Neuronal stem cell (in vitro differentiated cells): ENCODE data around the gene HHIP.

Source experiments
- DNase-seq: peaks from one replicate; pipeline ENCODE4 v3.0.0-alpha.2; 2013; ENCODE audit warnings: low spot score
- H2AFZ ChIP-seq: one replicate; pipeline ENCODE4 v1.6.1; 2013; ENCODE audit warnings: mild to moderate bottlenecking, low read length, inconsistent platforms
- H2AK5ac ChIP-seq: 2 replicates; pipeline ENCODE4 v1.6.1; 2013; ENCODE audit warnings: low read depth, mild to moderate bottlenecking, inconsistent platforms, low read length, moderate library complexity, mixed read lengths
- H2BK120ac ChIP-seq: 2 replicates; pipeline ENCODE4 v1.6.1; 2013; ENCODE audit warnings: low read depth, mild to moderate bottlenecking, inconsistent platforms, low read length, moderate library complexity, mixed read lengths
- H2BK12ac ChIP-seq: one replicate; pipeline ENCODE4 v1.6.1; 2013; ENCODE audit warnings: low read length, inconsistent platforms
- H2BK15ac ChIP-seq: 2 replicates; pipeline ENCODE4 v1.6.1; 2013; ENCODE audit warnings: mild to moderate bottlenecking, low read length, inconsistent platforms, mixed read lengths
- H2BK5ac ChIP-seq: one replicate; pipeline ENCODE4 v1.6.1; 2013; ENCODE audit warnings: inconsistent platforms, mild to moderate bottlenecking, low read length, moderate library complexity
- H3K14ac ChIP-seq: one replicate; pipeline ENCODE4 v1.6.1; 2013; ENCODE audit warnings: low read length, inconsistent platforms
- H3K18ac ChIP-seq: 2 replicates; pipeline ENCODE4 v1.6.1; 2013; ENCODE audit warnings: low read length, inconsistent platforms
- H3K23ac ChIP-seq: 2 replicates; pipeline ENCODE4 v1.6.1; 2013; ENCODE audit warnings: low read depth, mild to moderate bottlenecking, mixed read lengths, low read length, inconsistent platforms; ENCODE audit not compliant: poor library complexity
- H3K27ac ChIP-seq: replicated peaks from 3 replicates; pipeline ENCODE4 v1.5.1; 2013; ENCODE audit warnings: low read length, inconsistent platforms
- H3K27me3 ChIP-seq, 3 experiments: 2 replicates each; pipeline ENCODE4 v1.6.1; 2013; ENCODE audit warnings: low read length in 3 of 3, mild to moderate bottlenecking in 2 of 3, inconsistent platforms in 1 of 3, low read depth in 1 of 3, mixed read lengths in 1 of 3, moderate library complexity in 1 of 3; ENCODE audit not compliant: control insufficient read depth in 3 of 3, insufficient read depth in 3 of 3
- H3K36me3 ChIP-seq, 2 donors: replicated peaks in 1 of 2; 2 replicates each; pipeline ENCODE4 v1.6.1; 2013; ENCODE audit warnings: low read length in 2 of 2; ENCODE audit not compliant: control insufficient read depth in 2 of 2, insufficient read depth in 2 of 2
- H3K4ac ChIP-seq: 2 replicates; pipeline ENCODE4 v1.6.1; 2013; ENCODE audit warnings: inconsistent platforms, mild to moderate bottlenecking, low read length, moderate library complexity
- H3K4me1 ChIP-seq, 2 donors: 1 replicate in 1 of 2; 2 replicates in 1 of 2; pipeline ENCODE4 v1.6.1; 2013; ENCODE audit warnings: low read length in 2 of 2, low read depth in 1 of 2; ENCODE audit not compliant: control insufficient read depth in 2 of 2, insufficient read depth in 1 of 2
- H3K4me2 ChIP-seq: one replicate; pipeline ENCODE4 v1.6.1; 2013; ENCODE audit warnings: mild to moderate bottlenecking, low read length, inconsistent platforms; ENCODE audit not compliant: insufficient read depth, poor library complexity, severe bottlenecking
- H3K4me3 ChIP-seq, 2 donors: 2 replicates each; pipeline ENCODE4 v1.5.1; 2013; ENCODE audit warnings: low read length in 2 of 2, mild to moderate bottlenecking in 2 of 2, inconsistent platforms in 1 of 2, moderate library complexity in 1 of 2
- H3K79me1 ChIP-seq: one replicate; pipeline ENCODE4 v1.6.1; 2013; ENCODE audit warnings: low read depth, mild to moderate bottlenecking, inconsistent platforms, low read length, moderate library complexity
- H3K9ac ChIP-seq: one replicate; pipeline ENCODE4 v1.6.1; 2013; ENCODE audit warnings: mild to moderate bottlenecking, low read depth, low read length, inconsistent platforms; ENCODE audit not compliant: poor library complexity
- H3K9me3 ChIP-seq, 2 donors: replicated peaks in 1 of 2; 2 replicates each; pipeline versions ENCODE3 to v1.6.1; 2013; ENCODE audit warnings: low read length in 2 of 2, mild to moderate bottlenecking in 2 of 2, inconsistent platforms in 1 of 2, low read depth in 1 of 2, mixed read lengths in 1 of 2, moderate library complexity in 1 of 2; ENCODE audit not compliant: control insufficient read depth in 2 of 2, insufficient read depth in 1 of 2
- H4K8ac ChIP-seq: one replicate; pipeline ENCODE4 v1.6.1; 2013; ENCODE audit warnings: low read depth, mild to moderate bottlenecking, inconsistent platforms, low read length, moderate library complexity
- H4K91ac ChIP-seq: one replicate; pipeline ENCODE4 v1.6.1; 2013; ENCODE audit warnings: low read length, low read depth, mild to moderate bottlenecking, inconsistent platforms; ENCODE audit not compliant: poor library complexity
- whole genome bisulfite sequencing, 2 donors: extraction: QIAGEN DNeasy Blood & Tissue Kit; methylation state at CpG; one replicate each; pipeline ENCODE4 v1.1.7; 2013; ENCODE audit warnings: missing lambda C conversion rate in 2 of 2, mixed read lengths in 1 of 2; ENCODE audit not compliant: insufficient read length in 2 of 2, insufficient replicate concordance in 1 of 2; ENCODE audit errors: extremely low coverage in 2 of 2; 5-methylcytosine and 5-hydroxymethylcytosine counted together

HHIP gene

GRCh38 chr4:144674711-144675110 is 28.8 kb downstream of the HHIP start:
- Histone ChIP-seq H3K36me3 (no peaks in the 10 kb centered on the region), H2AFZ (no peak overlapping the region), H3K4me3 (no peak overlapping the region), H3K79me1 (no peaks in the 10 kb centered on the region), H4K8ac (no peak overlapping the region), H3K18ac (no peak overlapping the region), H3K9ac (no peak overlapping the region), H3K4me2 (no peak overlapping the region), H3K4me1 (no peaks in the 10 kb centered on the region), H4K91ac (no peak overlapping the region), H2BK12ac (no peak overlapping the region), H3K27me3 (no peaks in the 10 kb centered on the region), H2BK120ac (no peak overlapping the region), H2AK5ac (no peak overlapping the region), H3K14ac (no peak overlapping the region), H3K4ac (no peak overlapping the region), H2BK5ac (no peak overlapping the region), H3K9me3 (no peaks in the 10 kb centered on the region), H3K23ac (no peak overlapping the region), H3K27ac (no peak overlapping the region), H2BK15ac (no peak overlapping the region)
- no peak for DNase-seq
- no CpG with 5 or more reads among the region's 1 CpG for WGBS, 2 donors

- no peak overlapping the region for H4K91ac ChIP-seq
- H3K4me3 ChIP-seq, result no peak overlapping the region
- no peak overlapping the region for H3K4me2 ChIP-seq
- H3K23ac ChIP-seq, result no peak overlapping the region
- no peak overlapping the region for H2BK15ac ChIP-seq
- no peak overlapping the region for H3K27ac ChIP-seq
- H3K27me3 ChIP-seq, result no peaks in the 10 kb centered on the region
- no peak overlapping the region for H2BK5ac ChIP-seq
- H2AFZ ChIP-seq, result peak overlapping the region; percentile 26
- no peaks in the 10 kb centered on the region for H3K79me1 ChIP-seq
- no peak overlapping the region for H3K14ac ChIP-seq
- H2AK5ac ChIP-seq, result no peak overlapping the region
- no CpG with 5 or more reads among the region's 3 CpGs for WGBS, 2 donors
- H2BK12ac ChIP-seq, result no peak overlapping the region
- DNase-seq, result no peak
- H3K9ac ChIP-seq, result no peak overlapping the region
- peak overlapping the region; percentile 17 for H4K8ac ChIP-seq
- H3K4ac ChIP-seq, result no peak overlapping the region
- H3K9me3 ChIP-seq, result no peaks in the 10 kb centered on the region
- no peak overlapping the region for H2BK120ac ChIP-seq
- H3K18ac ChIP-seq, result no peak overlapping the region
- no peaks in the 10 kb centered on the region for H3K36me3 ChIP-seq
- no peaks in the 10 kb centered on the region for H3K4me1 ChIP-seq
Observed at GRCh38 chr4:144681806-144682205, 35.9 kb downstream of the HHIP start.

GRCh38 chr4:144683516-144683915 is 37.6 kb downstream of the HHIP start:
- H2BK5ac ChIP-seq, result no peak overlapping the region
- H3K9me3 ChIP-seq, result no peaks in the 10 kb centered on the region

GRCh38 chr4:144685911-144686310 is 40.0 kb downstream of the HHIP start:
- WGBS, 2 donors, result no CpG with 5 or more reads among the region's 3 CpGs
- Histone ChIP-seq H3K9me3 (no peaks in the 10 kb centered on the region), H3K79me1 (no peaks in the 10 kb centered on the region), H2BK15ac (no peak overlapping the region), H3K9ac (no peak overlapping the region), H3K36me3 (no peaks in the 10 kb centered on the region), H2BK12ac (no peak overlapping the region), H2AFZ (no peak overlapping the region), H2BK120ac (no peak overlapping the region), H3K27ac (no peak overlapping the region), H3K4me1 (no peaks in the 10 kb centered on the region), H3K4ac (no peak overlapping the region), H3K23ac (no peak overlapping the region), H4K91ac (no peak overlapping the region), H3K14ac (no peak overlapping the region), H3K4me2 (no peak overlapping the region), H4K8ac (no peak overlapping the region), H3K18ac (no peak overlapping the region), H2AK5ac (no peak overlapping the region), H3K4me3 (no peak overlapping the region), H3K27me3 (no peaks in the 10 kb centered on the region), H2BK5ac (no peak overlapping the region)
- no peak for DNase-seq

More at GRCh38 chr4:144683516-144683915, 37.6 kb downstream of the HHIP start:
- H3K18ac ChIP-seq, result no peak overlapping the region
- H3K9ac ChIP-seq, result no peak overlapping the region
- no peak overlapping the region for H3K4ac ChIP-seq
- H2BK12ac ChIP-seq, result no peak overlapping the region
- H3K23ac ChIP-seq, result no peak overlapping the region
- DNase-seq, result no peak
- no peak overlapping the region for H2AK5ac ChIP-seq
- H2AFZ ChIP-seq, result no peak overlapping the region
- H3K4me3 ChIP-seq, result no peak overlapping the region
- no peak overlapping the region for H2BK120ac ChIP-seq
- H3K79me1 ChIP-seq, result no peaks in the 10 kb centered on the region
- no peak overlapping the region for H3K27ac ChIP-seq
- H3K4me2 ChIP-seq, result no peak overlapping the region
- H3K27me3 ChIP-seq, result no peaks in the 10 kb centered on the region
- no peak overlapping the region for H3K14ac ChIP-seq
- no peak overlapping the region for H2BK15ac ChIP-seq
- H4K91ac ChIP-seq, result no peak overlapping the region
- no peaks in the 10 kb centered on the region for H3K36me3 ChIP-seq
- no CpG with 5 or more reads among the region's 8 CpGs for WGBS, 2 donors
- H3K4me1 ChIP-seq, result no peaks in the 10 kb centered on the region
- H4K8ac ChIP-seq, result no peak overlapping the region
